Left ventricle myocardium inferior (tissue), 1 donor: ENCODE results near the gene ZNF766. TPM values are rescaled to one million over a fixed set of nuclear protein-coding genes. Genes with fewer than 3 reads are reported as not detected.

Experiments used
- DNase-seq: peaks from one replicate; pipeline ENCODE4 v3.0.0-alpha.2; 2020
- H3K27ac ChIP-seq: fragments of 200-600 bp; replicated peaks from 2 replicates; pipeline ENCODE4 v1.8.0; 2021
- H3K27me3 ChIP-seq: fragments of 200-600 bp; 2 replicates; pipeline ENCODE4 v1.8.0; 2021; ENCODE audit warnings: low read depth
- H3K36me3 ChIP-seq: fragments of 200-600 bp; 2 replicates; pipeline ENCODE4 v1.8.0; 2021
- H3K4me1 ChIP-seq: fragments of 200-600 bp; 2 replicates; pipeline ENCODE4 v1.8.0; 2021
- H3K4me3 ChIP-seq: fragments of 200-600 bp; 2 replicates; pipeline ENCODE4 v1.8.0; 2021; ENCODE audit warnings: mild to moderate bottlenecking, moderate library complexity
- H3K9me3 ChIP-seq: fragments of 200-600 bp; replicated peaks from 2 replicates; pipeline ENCODE4 v1.8.0; 2021
- intact Hi-C: fragments of 100-400 bp; cut with micrococcal nuclease; formaldehyde crosslinking; loops from one replicate; pipeline ENCODE4 v1.11.0; 2022
- total RNA-seq: library from RNA; stranded (reverse); fragmentation: NEBNext Ultra II Directional; extraction: Animal tissue kit (Norgen Biotek cat#: 25700); gene quantifications from one replicate; pipeline ENCODE4 v1.2.1, GENCODE V29; 2021
- TF ChIP-seq, protein P1 (sequence below): fragments of 200-600 bp; IDR thresholded peaks from 2 replicates; pipeline ENCODE4 v1.8.0; 2021; ENCODE audit warnings: antibody characterized with exemption, mild to moderate bottlenecking, borderline replicate concordance
- donor health status: DM: no; HTN: yes; CAD: no; lungs with severe emphysema.

ZNF766 gene
- total RNA-seq, 1 donor from 2014 or later = 9.2 TPM

DNA sequence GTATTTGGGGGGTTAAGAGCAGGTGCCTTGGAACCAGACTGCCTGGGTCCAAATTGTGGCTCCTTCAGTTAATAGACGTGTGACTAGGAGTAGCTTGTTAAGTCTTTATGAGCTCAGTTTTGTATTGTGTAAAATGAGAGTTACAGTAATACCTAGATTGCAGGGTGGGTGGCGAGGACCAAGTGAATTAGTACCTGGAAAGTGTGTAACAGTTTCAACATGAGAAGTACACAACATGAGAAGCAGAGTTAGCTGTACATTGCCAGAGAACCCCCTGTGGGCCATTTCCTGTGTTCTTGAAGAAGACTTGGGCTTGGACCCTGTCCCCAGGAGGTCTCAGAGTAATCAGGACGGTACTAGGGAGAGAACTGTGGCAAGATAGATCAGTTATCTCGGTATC lies 42.7 kb upstream of the ZNF766 start:
- Histone ChIP-seq H3K9me3 (no peaks in the 10 kb centered on the region), H3K36me3 (peaks cover 69% of the 10 kb centered on the region), H3K4me1 (no peaks in the 10 kb centered on the region), H3K27me3 (no peaks in the 10 kb centered on the region), H3K27ac (no peak overlapping the region), H3K4me3 (no peak overlapping the region)
- TF ChIP-seq, protein P1, sequence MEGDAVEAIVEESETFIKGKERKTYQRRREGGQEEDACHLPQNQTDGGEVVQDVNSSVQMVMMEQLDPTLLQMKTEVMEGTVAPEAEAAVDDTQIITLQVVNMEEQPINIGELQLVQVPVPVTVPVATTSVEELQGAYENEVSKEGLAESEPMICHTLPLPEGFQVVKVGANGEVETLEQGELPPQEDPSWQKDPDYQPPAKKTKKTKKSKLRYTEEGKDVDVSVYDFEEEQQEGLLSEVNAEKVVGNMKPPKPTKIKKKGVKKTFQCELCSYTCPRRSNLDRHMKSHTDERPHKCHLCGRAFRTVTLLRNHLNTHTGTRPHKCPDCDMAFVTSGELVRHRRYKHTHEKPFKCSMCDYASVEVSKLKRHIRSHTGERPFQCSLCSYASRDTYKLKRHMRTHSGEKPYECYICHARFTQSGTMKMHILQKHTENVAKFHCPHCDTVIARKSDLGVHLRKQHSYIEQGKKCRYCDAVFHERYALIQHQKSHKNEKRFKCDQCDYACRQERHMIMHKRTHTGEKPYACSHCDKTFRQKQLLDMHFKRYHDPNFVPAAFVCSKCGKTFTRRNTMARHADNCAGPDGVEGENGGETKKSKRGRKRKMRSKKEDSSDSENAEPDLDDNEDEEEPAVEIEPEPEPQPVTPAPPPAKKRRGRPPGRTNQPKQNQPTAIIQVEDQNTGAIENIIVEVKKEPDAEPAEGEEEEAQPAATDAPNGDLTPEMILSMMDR = no peak
- intact Hi-C loops = no loop called here
- no peak for DNase-seq

DNA sequence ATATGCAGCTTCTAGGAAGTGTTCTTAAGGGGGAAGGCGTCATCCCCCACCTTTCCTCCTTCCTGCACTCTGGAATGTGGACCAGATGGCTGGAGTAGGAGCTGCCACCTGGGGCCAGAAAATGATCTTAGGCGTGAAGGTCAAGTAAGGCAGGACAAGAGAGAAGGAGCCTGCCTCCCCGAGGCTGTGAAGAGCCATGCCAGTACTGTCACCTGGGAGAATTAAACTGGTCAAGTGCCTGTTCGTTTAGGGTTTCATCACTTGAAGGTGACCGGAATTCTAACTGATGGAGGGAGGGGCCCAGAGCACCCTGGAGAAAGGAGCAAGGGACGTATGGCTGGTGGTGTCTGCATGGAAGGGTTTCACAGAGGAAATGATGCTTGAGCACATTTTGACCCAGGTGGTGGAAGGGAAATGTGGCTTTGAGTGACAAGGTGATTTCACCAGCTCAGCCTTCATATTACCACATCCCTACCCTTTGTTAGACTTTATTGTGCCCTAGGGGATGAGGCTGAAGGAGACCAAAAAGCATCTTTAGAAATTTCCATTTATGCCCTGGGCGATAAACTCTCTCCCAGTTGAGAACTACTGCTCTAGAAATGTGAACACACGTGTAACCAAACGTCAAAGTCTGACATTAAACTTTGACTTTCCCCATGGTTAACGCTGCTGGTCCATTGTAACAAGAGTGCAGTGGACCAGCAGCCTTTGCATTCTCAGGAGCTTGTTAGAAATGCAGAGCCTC lies 42.0 kb upstream of the ZNF766 start:
- Histone ChIP-seq H3K4me3 (no peak overlapping the region), H3K27ac (no peak overlapping the region), H3K9me3 (no peaks in the 10 kb centered on the region), H3K36me3 (peaks cover 62% of the 10 kb centered on the region), H3K4me1 (no peaks in the 10 kb centered on the region), H3K27me3 (no peaks in the 10 kb centered on the region)
- TF ChIP-seq, protein P1 = no peak
- intact Hi-C loops = no loop called here
- no peak for DNase-seq

DNA sequence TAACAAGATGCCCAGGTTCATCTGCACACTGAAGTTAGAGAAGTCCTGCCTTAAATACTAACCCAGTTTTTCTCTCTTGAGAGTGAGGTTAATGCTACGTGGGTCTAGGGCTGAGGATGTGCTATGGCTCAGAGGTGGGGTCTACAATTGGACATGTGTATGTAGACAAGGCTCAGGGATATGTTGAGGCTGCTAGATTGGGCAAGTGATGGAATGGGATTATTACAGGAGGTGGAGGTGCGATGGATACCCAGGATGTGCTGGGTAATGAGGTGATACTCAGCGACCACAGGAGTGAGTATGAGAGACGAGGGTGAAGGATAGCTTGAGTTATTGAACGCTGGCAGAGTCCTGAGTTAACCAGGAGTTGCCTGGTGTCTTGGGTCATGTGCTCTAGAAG lies 41.4 kb upstream of the ZNF766 start:
- TF ChIP-seq, protein P1 = no peak
- Histone ChIP-seq H3K27me3 (no peaks in the 10 kb centered on the region), H3K4me1 (no peaks in the 10 kb centered on the region), H3K4me3 (no peak overlapping the region), H3K36me3 (peaks cover 56% of the 10 kb centered on the region), H3K27ac (no peak overlapping the region), H3K9me3 (no peaks in the 10 kb centered on the region)
- intact Hi-C loops = no loop called here
- DNase-seq = no peak

DNA sequence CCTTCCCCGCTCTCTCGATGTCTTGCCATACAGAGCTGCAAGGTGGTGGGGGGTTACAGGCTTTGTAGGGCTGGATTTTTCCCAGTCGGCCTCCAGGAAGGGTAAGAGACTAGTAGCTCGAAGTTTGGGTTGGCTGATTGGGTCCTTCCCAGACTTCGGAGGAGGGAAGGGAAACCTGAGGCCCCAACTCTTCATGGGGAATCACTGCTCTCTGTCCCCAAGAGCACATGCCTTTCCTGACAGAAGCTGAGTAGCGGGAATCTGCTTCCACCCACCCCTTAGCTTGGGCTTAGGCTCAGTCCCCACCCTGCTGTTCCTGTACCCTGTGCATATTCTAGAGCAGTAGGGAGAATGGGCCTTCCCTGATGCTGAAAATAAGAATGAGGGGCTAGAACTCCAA lies 39.9 kb upstream of the ZNF766 start:
- no peaks in the 10 kb centered on the region for H3K9me3 ChIP-seq
- H3K4me3 ChIP-seq = no peak overlapping the region
- H3K27me3 ChIP-seq = no peaks in the 10 kb centered on the region
- DNase-seq = no peak
- TF ChIP-seq, protein P1 = no peak
- no peak overlapping the region for H3K27ac ChIP-seq
- H3K4me1 ChIP-seq = no peaks in the 10 kb centered on the region
- intact Hi-C loops = no loop called here
- peaks cover 41% of the 10 kb centered on the region for H3K36me3 ChIP-seq

DNA sequence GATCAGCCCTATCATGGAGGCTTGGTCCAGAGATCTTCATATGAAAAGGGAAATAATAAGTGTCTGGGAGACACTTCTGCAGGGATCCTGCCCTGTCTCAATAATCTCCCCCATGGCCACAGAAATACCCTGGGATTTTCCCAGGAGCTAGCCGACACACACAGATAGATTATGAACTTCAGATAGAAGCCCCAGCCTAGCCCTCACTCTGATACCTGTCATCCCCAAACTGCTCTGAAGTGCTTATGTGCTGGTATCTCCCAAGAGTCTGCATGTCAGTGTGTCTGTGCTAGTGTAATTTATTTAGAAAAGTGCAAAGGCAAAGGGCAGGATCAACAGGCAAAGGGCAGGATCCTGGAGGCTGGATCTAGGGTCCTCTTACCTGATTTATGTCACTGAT lies 38.7 kb upstream of the ZNF766 start:
- TF ChIP-seq, protein P1 = no peak
- intact Hi-C loops = no loop called here

More for the DNA sequence above, 38.7 kb upstream of the ZNF766 start:
- H3K27ac ChIP-seq = no peak overlapping the region
- H3K36me3 ChIP-seq = peaks cover 29% of the 10 kb centered on the region
- no peak overlapping the region for H3K4me3 ChIP-seq
- H3K9me3 ChIP-seq = no peaks in the 10 kb centered on the region
- DNase-seq = no peak
- no peaks in the 10 kb centered on the region for H3K27me3 ChIP-seq
- no peaks in the 10 kb centered on the region for H3K4me1 ChIP-seq
